Ectodermal cell (in vitro differentiated cells): ENCODE data around the gene MACROD1.

Source experiments
- H3K27ac ChIP-seq: 2 replicates; pipeline ENCODE4 v1.7.0; 2013; ENCODE audit warnings: mild to moderate bottlenecking, low read depth, low read length; ENCODE audit not compliant: insufficient read depth, poor library complexity, severe bottlenecking
- H3K27me3 ChIP-seq: 2 replicates; pipeline ENCODE4 v1.7.0; 2013; ENCODE audit warnings: mild to moderate bottlenecking, low read length; ENCODE audit not compliant: insufficient read depth, control insufficient read depth, poor library complexity, severe bottlenecking
- H3K36me3 ChIP-seq: one replicate; pipeline ENCODE4 v1.7.0; 2013; ENCODE audit warnings: low read length; ENCODE audit not compliant: control insufficient read depth, insufficient read depth
- H3K4me1 ChIP-seq: one replicate; pipeline ENCODE4 v1.7.0; 2013; ENCODE audit warnings: low read length; ENCODE audit not compliant: control insufficient read depth, insufficient read depth
- H3K4me3 ChIP-seq: 2 replicates; pipeline ENCODE4 v1.7.0; 2013; ENCODE audit warnings: low read depth, low read length, control low read depth; ENCODE audit not compliant: insufficient read depth
- H3K9me3 ChIP-seq: 2 replicates; pipeline ENCODE4 v1.7.0; 2013; ENCODE audit warnings: mild to moderate bottlenecking, low read length, moderate library complexity; ENCODE audit not compliant: control insufficient read depth
- WGBS, 2 experiments: methylation state at CpG; one replicate each; pipeline ENCODE4 v1.1.7; 2013; ENCODE audit warnings: missing lambda C conversion rate in 2 of 2; 5-methylcytosine and 5-hydroxymethylcytosine counted together

Gene MACROD1

DNA sequence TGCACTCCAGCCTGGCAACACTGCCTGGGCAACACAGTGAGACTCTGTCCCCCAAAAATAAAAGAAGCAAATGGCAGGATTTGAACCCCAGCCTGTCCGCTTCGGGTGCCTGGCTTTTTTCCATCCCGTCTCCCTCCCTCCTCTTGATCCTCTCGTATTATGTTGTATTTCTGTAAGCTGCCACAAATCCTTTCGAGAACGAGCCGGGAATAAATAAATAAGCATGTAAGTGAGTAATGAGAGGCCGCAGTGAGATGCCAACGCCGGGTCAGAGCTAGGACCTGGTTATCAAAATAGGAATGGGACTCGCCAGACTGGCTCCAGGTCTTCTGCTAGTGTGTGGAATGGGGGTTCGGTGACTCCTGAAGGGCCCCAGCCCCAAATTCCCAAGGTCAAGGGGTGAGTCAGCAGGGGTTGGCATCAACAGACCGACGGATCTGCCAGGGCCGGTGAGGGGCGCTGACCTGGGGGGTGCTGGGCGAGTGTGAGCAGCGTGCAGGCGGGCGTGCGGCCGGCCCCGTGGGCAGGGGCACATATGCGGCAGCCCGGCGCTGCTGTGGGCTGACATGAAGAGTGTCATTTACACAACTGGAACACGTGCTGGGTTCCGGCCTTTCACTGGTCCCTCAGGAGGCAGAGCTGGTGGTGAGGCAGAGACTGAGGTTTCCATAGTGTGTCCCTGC is 82.4 kb downstream of the MACROD1 start:
- H3K4me3 ChIP-seq, result no peak overlapping the region
- no peaks in the 10 kb centered on the region for H3K27me3 ChIP-seq
- H3K9me3 ChIP-seq, result no peaks in the 10 kb centered on the region
- no peaks in the 10 kb centered on the region for H3K36me3 ChIP-seq
- peaks cover 28% of the 10 kb centered on the region for H3K4me1 ChIP-seq
- no peak overlapping the region for H3K27ac ChIP-seq
- WGBS, 2 experiments, result 93% methylated on average over 28 of the region's 28 CpGs

DNA sequence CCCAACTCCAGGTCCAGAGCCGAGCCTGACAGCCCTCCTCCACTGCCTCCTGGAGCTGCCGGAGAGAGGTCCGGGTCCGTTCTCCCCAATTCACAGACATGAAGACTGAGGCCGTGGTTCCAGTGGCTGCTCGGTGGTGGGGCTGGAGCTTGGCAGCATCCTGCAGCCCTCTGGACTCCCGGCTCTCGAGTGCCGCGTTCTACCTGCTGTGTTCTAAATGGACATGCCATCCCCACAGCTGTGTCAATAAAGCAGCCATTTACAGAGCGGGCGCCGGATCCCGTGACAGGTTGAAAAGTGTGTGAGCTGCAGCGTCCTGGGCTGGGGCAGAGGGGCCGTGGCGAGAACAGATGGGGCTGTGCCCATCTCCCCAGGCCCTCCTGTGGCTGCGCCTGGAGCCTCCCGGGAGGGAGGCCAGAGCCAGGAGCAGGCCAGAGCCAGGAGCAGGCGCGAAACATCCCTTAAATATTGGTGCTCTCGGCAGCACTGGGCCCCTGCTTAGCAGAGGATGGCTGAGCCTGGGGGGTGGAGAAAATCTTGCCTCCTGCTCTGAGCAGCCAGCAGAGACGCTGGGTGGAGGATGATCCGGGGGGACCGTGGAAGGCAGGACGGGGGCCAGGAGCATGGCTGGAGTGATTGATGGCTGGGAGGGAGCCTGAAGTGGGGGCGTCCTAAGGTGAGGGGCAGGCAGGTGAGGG is 84.0 kb downstream of the MACROD1 start:
- Histone ChIP-seq H3K4me1 (peaks cover 33% of the 10 kb centered on the region), H3K27me3 (no peaks in the 10 kb centered on the region), H3K36me3 (no peaks in the 10 kb centered on the region), H3K9me3 (no peaks in the 10 kb centered on the region), H3K27ac (no peak overlapping the region), H3K4me3 (no peak overlapping the region)
- 88% methylated on average over 27 of the region's 27 CpGs for WGBS, 2 experiments

DNA sequence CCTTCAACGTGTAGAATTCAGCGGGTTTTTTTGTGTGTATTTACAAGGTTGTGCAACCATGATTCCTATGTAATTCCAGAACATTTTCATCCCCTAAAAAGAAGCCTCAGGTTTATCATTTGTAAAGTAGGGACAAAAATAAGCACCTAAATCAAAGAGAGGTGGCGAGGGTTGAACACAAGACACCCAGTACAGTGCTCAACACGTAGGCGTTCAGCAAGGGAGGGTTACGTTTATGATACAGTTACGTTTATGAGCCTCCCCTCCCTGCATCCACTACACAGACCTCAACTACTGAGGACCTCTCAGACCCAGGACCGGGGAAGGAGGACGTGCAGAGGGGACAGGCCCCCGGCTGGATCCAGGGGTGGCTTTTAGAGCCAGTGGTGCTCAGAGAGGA is 85.5 kb downstream of the MACROD1 start:
- peaks cover 25% of the 10 kb centered on the region for H3K4me1 ChIP-seq
- H3K9me3 ChIP-seq, result no peaks in the 10 kb centered on the region
- 91 to 95% methylated on average over 8 to 9 of the region's 10 CpGs for WGBS, 2 experiments
- no peak overlapping the region for H3K4me3 ChIP-seq
- H3K36me3 ChIP-seq, result no peaks in the 10 kb centered on the region
- no peak overlapping the region for H3K27ac ChIP-seq
- H3K27me3 ChIP-seq, result no peaks in the 10 kb centered on the region

DNA sequence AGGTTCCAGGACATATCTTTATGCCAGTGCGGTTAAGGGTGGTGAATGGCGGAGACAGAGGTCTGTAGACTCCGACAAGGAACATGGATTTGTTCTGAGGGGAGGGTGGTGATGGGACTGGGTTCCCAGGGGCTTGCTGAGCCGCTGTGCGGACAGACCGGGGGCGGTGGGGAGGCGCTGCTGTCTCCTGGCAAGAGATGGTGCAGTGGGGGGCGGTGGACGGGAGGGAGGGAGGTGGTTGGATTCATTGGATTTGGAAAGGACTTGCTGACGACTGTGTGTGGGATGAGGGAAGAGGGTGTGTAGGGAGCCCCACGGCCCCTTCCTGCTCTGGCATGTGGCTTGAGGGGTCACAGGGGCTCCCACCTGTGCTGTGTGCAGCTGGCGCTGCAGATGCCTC is 87.0 kb downstream of the MACROD1 start:
- no peak overlapping the region for H3K27ac ChIP-seq
- H3K4me1 ChIP-seq, result peaks cover 25% of the 10 kb centered on the region
- WGBS, 2 experiments, result 79 to 82% methylated on average over 13 of the region's 13 CpGs
- no peaks in the 10 kb centered on the region for H3K27me3 ChIP-seq
- no peak overlapping the region for H3K4me3 ChIP-seq
- no peaks in the 10 kb centered on the region for H3K36me3 ChIP-seq
- H3K9me3 ChIP-seq, result no peaks in the 10 kb centered on the region

DNA sequence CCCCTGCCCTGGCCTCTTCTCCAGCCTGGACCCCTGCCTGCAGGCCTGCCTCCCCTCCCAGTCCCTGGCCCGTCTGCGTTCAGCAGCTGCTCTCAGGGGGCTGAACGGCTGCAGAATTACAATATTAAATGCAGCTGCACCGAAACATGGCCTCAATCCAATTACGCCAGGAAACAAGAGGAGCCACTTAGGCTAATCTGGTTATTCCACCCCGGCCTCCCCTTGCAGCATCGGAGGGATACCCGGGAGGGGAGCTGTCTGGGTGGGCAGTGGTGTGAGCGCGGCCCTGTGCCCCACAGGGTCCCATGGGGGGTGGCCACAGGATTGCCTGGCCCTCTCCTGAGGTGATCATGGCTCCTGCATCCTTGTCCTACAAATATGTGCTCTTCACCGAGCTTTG is 87.6 kb downstream of the MACROD1 start:
- Histone ChIP-seq H3K27me3 (no peaks in the 10 kb centered on the region), H3K9me3 (no peaks in the 10 kb centered on the region), H3K4me3 (no peak overlapping the region), H3K27ac (no peak overlapping the region), H3K36me3 (no peaks in the 10 kb centered on the region), H3K4me1 (peaks cover 30% of the 10 kb centered on the region)
- WGBS, 2 experiments, result 72 to 78% methylated on average over 11 of the region's 11 CpGs

GRCh38 chr11:64077607-64078006 is 88.3 kb downstream of the MACROD1 start:
- no peak overlapping the region for H3K4me3 ChIP-seq
- no peaks in the 10 kb centered on the region for H3K27me3 ChIP-seq
- H3K9me3 ChIP-seq, result no peaks in the 10 kb centered on the region
- H3K36me3 ChIP-seq, result no peaks in the 10 kb centered on the region
- H3K4me1 ChIP-seq, result peaks cover 32% of the 10 kb centered on the region
- 89 to 91% methylated on average over 12 of the region's 12 CpGs for whole genome bisulfite sequencing, 2 experiments
- no peak overlapping the region for H3K27ac ChIP-seq

- Histone ChIP-seq H3K27me3 (no peaks in the 10 kb centered on the region), H3K4me3 (no peak overlapping the region), H3K36me3 (no peaks in the 10 kb centered on the region), H3K27ac (no peak overlapping the region), H3K9me3 (no peaks in the 10 kb centered on the region), H3K4me1 (peaks cover 34% of the 10 kb centered on the region)
- WGBS, 2 experiments, result 91 to 94% methylated on average over 8 of the region's 8 CpGs
Measured at GRCh38 chr11:64076758-64077157, 89.2 kb downstream of the MACROD1 start.

DNA sequence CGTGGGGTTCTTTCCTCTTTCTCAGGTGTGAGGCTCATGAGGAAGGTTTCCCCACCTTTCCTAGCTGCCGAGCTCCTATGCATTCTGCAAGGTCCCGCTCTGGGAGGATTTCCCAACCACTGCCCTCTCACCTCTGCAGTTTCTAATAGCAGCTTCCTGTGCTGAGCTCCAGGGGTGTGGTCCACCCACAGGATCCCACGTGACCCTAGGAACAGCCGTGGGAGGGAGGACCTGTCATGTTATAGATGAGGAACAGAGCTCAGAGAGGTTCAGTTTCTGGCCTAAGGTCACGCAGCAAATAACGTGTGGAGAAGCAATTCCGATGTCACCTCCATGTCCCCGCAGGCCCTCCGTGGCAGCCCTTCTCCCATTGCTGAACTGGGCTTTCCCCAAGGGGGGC is 91.7 kb downstream of the MACROD1 start:
- WGBS, 2 experiments, result 87 to 89% methylated on average over 10 of the region's 10 CpGs
- H3K36me3 ChIP-seq, result no peaks in the 10 kb centered on the region
- H3K4me3 ChIP-seq, result no peak overlapping the region
- no peaks in the 10 kb centered on the region for H3K27me3 ChIP-seq
- no peak overlapping the region for H3K27ac ChIP-seq
- peaks cover 53% of the 10 kb centered on the region for H3K4me1 ChIP-seq
- no peaks in the 10 kb centered on the region for H3K9me3 ChIP-seq

- Histone ChIP-seq H3K27ac (no peak overlapping the region), H3K4me3 (no peak overlapping the region), H3K36me3 (no peaks in the 10 kb centered on the region), H3K27me3 (no peaks in the 10 kb centered on the region), H3K9me3 (no peaks in the 10 kb centered on the region), H3K4me1 (peaks cover 53% of the 10 kb centered on the region)
- 79 to 81% methylated on average over 13 of the region's 13 CpGs for WGBS, 2 experiments
Measured at GRCh38 chr11:64073542-64073941, 92.4 kb downstream of the MACROD1 start.

DNA sequence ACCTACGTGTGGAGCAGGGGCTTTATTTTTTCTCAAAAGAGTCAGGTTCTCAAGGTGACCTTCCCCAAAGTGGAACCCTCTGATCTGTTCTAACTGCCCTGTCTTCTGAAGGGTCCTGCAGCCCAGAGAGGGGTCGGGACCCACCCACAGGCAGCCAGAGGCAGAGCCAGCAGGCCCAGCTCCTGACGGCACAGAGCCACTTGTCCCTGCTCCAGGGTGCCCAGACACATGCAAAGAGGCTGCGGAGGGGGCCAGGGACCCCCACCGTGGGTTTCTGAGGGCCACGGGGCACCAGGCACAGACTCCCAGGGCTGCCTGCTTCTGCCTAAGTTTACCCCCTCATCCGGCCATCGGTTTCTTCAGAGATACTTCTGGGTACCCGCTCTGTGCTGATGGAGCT is 93.0 kb downstream of the MACROD1 start:
- H3K4me3 ChIP-seq, result no peak overlapping the region
- H3K9me3 ChIP-seq, result no peaks in the 10 kb centered on the region
- no peaks in the 10 kb centered on the region for H3K27me3 ChIP-seq
- H3K27ac ChIP-seq, result no peak overlapping the region
- peaks cover 53% of the 10 kb centered on the region for H3K4me1 ChIP-seq
- H3K36me3 ChIP-seq, result no peaks in the 10 kb centered on the region
- 87% methylated on average over 9 of the region's 9 CpGs for WGBS, 2 experiments
